Tibial artery (tissue), 4 donors: Measurements from ENCODE around the gene OTUD5.

ENCODE experiments used
- DNase-seq, 2 donors: peaks; one replicate each; pipeline ENCODE4 v3.0.0-alpha.2; 2019
- H3K27ac ChIP-seq, 2 donors: fragments of 200-600 bp; sonication (generic) in 1 of 2; 1 replicate in 1 of 2; 2 replicates in 1 of 2; pipeline ENCODE4 v1.5.1; 2018 to 2019; ENCODE audit warnings: mild to moderate bottlenecking in 1 of 2
- H3K27me3 ChIP-seq, 2 donors: fragments of 200-600 bp; sonication (generic) in 1 of 2; one replicate each; pipeline versions ENCODE4 v1.5.1 to v1.6.0; 2016 to 2019
- H3K36me3 ChIP-seq, 3 donors: fragments of 200-600 bp; sonication (generic) in 2 of 3; one replicate each; pipeline ENCODE4 v1.5.1; 2016 to 2019; ENCODE audit warnings: mild to moderate bottlenecking in 2 of 3
- H3K4me1 ChIP-seq, 4 donors: fragments of 200-600 bp; sonication (generic) in 2 of 4; 1 replicate in 3 of 4; 2 replicates in 1 of 4; pipeline ENCODE4 v1.5.1; 2016 to 2019
- H3K4me3 ChIP-seq, 2 donors: fragments of 200-600 bp; sonication (generic) in 1 of 2; 1 replicate in 1 of 2; 2 replicates in 1 of 2; pipeline ENCODE4 v1.5.1; 2018 to 2019; ENCODE audit warnings: mild to moderate bottlenecking in 2 of 2
- H3K9me3 ChIP-seq, 3 donors: fragments of 200-600 bp; sonication (generic) in 1 of 3; one replicate each; pipeline ENCODE4 v1.5.1; 2016 to 2019
- intact Hi-C: fragments of 100-400 bp; cut with DNase I; formaldehyde crosslinking; loops from one replicate; pipeline ENCODE4 v1.15.0; 2023; ENCODE audit warnings: low total_unique reads
- TF ChIP-seq, protein P1 (sequence below), 2 experiments: fragments of 200-600 bp in 1 of 2; fragments of 450-650 bp in 1 of 2; IDR thresholded peaks; one replicate each; pipeline ENCODE4 v1.5.1; 2017 to 2019; ENCODE audit warnings: antibody characterized with exemption in 2 of 2, mild to moderate bottlenecking in 1 of 2, moderate library complexity in 1 of 2

The OTUD5 gene

DNA sequence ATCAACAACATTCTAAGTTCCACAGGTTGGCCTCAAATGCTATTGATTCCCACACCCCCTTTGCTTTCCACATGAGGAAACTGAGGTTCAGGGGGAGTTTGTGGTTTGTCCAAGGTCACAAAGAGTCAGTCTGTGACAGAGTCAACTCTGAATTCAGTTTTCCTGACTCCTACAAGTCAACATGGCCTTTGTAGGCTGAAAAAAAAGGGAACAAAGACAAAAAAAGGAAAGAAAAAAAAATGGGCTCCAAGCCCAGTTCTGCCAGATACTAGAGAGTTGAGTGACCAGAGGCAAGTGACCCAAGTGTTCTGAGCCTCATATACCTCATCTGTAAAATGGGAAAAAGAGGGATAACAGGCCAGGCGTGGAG is 22.1 kb downstream of the OTUD5 start:
- TF ChIP-seq, protein P1, sequence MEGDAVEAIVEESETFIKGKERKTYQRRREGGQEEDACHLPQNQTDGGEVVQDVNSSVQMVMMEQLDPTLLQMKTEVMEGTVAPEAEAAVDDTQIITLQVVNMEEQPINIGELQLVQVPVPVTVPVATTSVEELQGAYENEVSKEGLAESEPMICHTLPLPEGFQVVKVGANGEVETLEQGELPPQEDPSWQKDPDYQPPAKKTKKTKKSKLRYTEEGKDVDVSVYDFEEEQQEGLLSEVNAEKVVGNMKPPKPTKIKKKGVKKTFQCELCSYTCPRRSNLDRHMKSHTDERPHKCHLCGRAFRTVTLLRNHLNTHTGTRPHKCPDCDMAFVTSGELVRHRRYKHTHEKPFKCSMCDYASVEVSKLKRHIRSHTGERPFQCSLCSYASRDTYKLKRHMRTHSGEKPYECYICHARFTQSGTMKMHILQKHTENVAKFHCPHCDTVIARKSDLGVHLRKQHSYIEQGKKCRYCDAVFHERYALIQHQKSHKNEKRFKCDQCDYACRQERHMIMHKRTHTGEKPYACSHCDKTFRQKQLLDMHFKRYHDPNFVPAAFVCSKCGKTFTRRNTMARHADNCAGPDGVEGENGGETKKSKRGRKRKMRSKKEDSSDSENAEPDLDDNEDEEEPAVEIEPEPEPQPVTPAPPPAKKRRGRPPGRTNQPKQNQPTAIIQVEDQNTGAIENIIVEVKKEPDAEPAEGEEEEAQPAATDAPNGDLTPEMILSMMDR (IDR thresholded peaks at IDR 0.05): no peak
- Histone ChIP-seq H3K36me3 (peaks cover 4 to 44% (median 13%) of the 10 kb centered on the region in 3 donors), H3K4me3 (no peak overlapping the region), H3K27me3 (no peaks in the 10 kb centered on the region), H3K4me1 (peaks cover 0 to 11% (median 2%) of the 10 kb centered on the region in 4 donors), H3K9me3 (peaks cover 0 to 10% (median 0%) of the 10 kb centered on the region in 3 donors), H3K27ac (no peak overlapping the region)
- no peak for DNase-seq
- intact Hi-C loops: no loop called here

DNA sequence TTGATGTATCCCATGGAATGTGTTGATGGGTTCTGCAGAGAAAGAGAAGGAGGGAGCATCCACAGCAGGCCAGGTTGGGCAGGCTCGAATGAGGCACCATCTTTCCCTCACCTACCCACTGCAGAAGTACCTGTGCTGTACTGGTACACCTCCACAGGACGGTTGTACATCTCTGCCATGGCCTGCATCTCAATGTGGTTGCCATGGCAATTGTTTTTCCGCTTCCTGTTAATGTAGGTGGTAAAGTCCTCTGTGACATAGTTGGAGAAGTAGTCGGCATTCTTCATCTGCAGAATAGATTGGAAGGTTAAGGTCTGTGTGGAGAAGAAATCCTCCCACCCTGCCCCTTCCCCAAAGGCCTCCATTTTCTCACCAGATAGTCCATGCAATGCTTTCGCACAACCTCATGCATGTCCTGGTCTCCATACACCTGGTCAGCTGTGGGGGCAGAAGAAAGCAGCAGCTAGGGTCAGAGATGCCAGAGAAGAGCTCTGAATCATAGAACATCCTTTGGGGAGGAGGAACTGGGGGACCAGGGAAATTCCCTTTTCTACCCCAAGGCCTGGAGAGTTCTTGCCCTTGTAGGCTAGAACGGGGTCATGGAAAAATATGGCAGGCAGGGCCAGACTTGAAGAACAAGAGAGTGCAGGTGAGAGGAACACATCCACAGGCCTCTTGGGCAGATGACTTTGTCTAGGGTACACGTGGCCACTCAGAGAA is 22.7 kb downstream of the OTUD5 start:
- Histone ChIP-seq H3K36me3 (peaks cover 4 to 46% (median 13%) of the 10 kb centered on the region in 3 donors), H3K27ac (no peak overlapping the region), H3K4me3 (no peak overlapping the region), H3K27me3 (no peaks in the 10 kb centered on the region), H3K4me1 (peaks cover 0 to 6% (median 2%) of the 10 kb centered on the region in 4 donors), H3K9me3 (peaks cover 0 to 10% (median 0%) of the 10 kb centered on the region in 3 donors)
- no peak for DNase-seq
- TF ChIP-seq, protein P1 (IDR thresholded peaks at IDR 0.05): no peak
- intact Hi-C loops: no loop called here

DNA sequence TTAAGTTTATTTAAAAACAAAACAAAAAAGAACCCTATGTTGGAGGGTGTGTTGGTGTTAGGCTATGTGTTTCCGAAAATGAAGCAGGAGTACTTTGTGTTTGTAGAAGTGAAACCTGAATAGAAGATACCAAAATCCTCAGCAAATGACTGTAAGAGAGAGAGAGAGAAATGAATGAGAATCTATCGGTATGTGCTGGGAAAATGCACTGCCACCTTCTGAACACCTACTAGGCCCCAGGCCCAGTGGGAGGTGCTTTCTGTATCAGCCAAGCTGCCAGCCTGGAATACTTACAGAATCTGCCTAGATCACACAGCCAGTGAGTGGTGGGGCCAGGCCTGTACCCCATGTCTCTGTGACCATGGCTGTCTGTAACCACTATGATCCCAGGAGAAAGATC is 23.6 kb downstream of the OTUD5 start:
- intact Hi-C loops: no loop called here
- DNase-seq: no peak
- Histone ChIP-seq H3K27me3 (no peaks in the 10 kb centered on the region), H3K4me3 (no peak overlapping the region), H3K4me1 (peaks cover 0 to 4% (median 1%) of the 10 kb centered on the region in 4 donors), H3K9me3 (peaks cover 0 to 10% (median 0%) of the 10 kb centered on the region in 3 donors), H3K27ac (no peak overlapping the region), H3K36me3 (peaks cover 4 to 47% (median 13%) of the 10 kb centered on the region in 3 donors)
- TF ChIP-seq, protein P1 (IDR thresholded peaks at IDR 0.05): no peak

DNA sequence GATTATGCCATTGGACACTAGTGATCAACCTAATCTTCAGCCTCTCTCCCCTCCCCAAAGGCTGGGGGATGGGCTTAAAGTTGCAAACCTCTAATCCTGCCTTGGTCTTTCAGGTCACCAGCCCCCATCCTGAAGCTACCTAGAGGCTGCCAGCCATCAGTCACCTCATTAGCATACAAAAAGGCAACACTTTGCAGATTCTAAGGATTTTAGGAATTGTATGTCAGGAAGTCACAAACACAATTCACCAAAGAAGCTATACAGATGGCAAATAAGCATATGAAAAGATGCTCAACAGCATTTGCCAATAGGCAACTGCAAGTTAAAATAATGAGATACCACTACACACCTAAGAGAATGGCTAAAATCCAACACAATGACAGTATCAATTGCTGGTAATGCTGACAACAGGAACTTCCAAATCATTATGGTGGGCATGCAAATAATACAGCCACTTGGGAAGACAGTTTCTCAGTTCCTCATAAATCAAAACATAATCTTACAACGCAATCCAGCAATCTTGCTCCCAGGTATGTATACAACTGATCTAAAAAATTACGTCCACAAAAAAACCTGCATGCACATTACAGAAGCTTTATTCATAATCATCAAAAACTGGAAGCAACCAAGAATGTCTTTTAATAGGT is 29.5 kb downstream of the OTUD5 start:
- intact Hi-C loops: no loop called here
- no peak for DNase-seq
- Histone ChIP-seq H3K27ac (no peak overlapping the region), H3K4me1 (no peaks in the 10 kb centered on the region), H3K4me3 (no peak overlapping the region), H3K27me3 (no peaks in the 10 kb centered on the region), H3K9me3 (peaks cover 0 to 6% (median 0%) of the 10 kb centered on the region in 3 donors), H3K36me3 (peaks cover 7 to 62% (median 12%) of the 10 kb centered on the region in 3 donors)
- TF ChIP-seq, protein P1 (IDR thresholded peaks at IDR 0.05): no peak

DNA sequence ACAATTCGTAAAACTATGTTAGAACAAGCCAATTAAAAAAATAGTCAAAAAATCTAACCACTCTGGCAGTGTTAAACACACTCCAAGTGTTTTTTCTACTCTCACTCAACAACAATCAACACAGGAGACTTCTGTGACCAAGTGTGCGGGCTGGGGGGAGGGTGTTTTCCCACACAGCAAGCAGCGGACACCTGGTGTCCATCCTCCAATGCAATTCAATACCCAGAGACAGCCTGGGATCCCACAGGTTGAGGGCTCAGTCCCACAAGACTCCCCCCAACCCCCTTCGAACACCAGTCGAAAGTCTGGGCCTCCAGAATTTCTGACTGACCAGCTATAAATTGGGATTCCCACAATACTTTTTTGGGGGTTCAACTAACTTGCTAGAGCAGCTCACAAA is 30.3 kb downstream of the OTUD5 start:
- TF ChIP-seq, protein P1 (IDR thresholded peaks at IDR 0.05): no peak
- no peak overlapping the region for H3K27ac ChIP-seq
- intact Hi-C loops: no loop called here

More for the DNA sequence above, 30.3 kb downstream of the OTUD5 start:
- no peak for DNase-seq
- Histone ChIP-seq H3K4me3 (no peak overlapping the region), H3K27me3 (no peaks in the 10 kb centered on the region), H3K9me3 (no peaks in the 10 kb centered on the region), H3K4me1 (no peaks in the 10 kb centered on the region), H3K36me3 (peaks cover 7 to 62% (median 16%) of the 10 kb centered on the region in 3 donors)
